NT2/D1 (cell line): ENCODE data around the gene ADCY9.

Source experiments
- SUZ12 ChIP-seq: IDR thresholded peaks from 2 replicates; pipeline ENCODE4 v1.6.1; 2011; ENCODE audit not compliant: insufficient read length, insufficient read depth; ENCODE audit errors: extremely low read depth
- ZNF274 ChIP-seq: IDR thresholded peaks from 2 replicates; pipeline ENCODE4 v1.6.1; 2011; ENCODE audit warnings: mild to moderate bottlenecking, low read depth, low read length

- TF ChIP-seq ZNF274 (no peak), SUZ12 (no peak)
Observed at GRCh38 chr16:4152267-4152666, 36.0 kb upstream of the ADCY9 start.
